HEK293T (cell line): ENCODE results near the gene MESD.

Source experiments
- ARNT ChIP-seq: fragments of 450-650 bp; IDR thresholded peaks from 2 replicates; pipeline ENCODE4 v1.6.1; 2017; ENCODE audit warnings: mild to moderate bottlenecking
- BHLHE40 ChIP-seq: fragments of 450-650 bp; IDR thresholded peaks from 2 replicates; pipeline ENCODE4 v1.6.1; 2016; ENCODE audit warnings: mild to moderate bottlenecking, moderate library complexity, borderline replicate concordance
- CTBP1 ChIP-seq: fragments of 450-650 bp; IDR thresholded peaks from 2 replicates; pipeline ENCODE4 v1.6.1; 2016; ENCODE audit warnings: borderline replicate concordance
- ELF4 ChIP-seq: fragments of 450-650 bp; IDR thresholded peaks from 2 replicates; pipeline ENCODE4 v1.6.1; 2017; ENCODE audit warnings: antibody characterized with exemption
- FOXA1 ChIP-seq: fragments of 450-650 bp; IDR thresholded peaks from 2 replicates; pipeline ENCODE4 v1.6.1; 2016; ENCODE audit warnings: mild to moderate bottlenecking
- FOXK2 ChIP-seq: fragments of 450-650 bp; IDR thresholded peaks from 2 replicates; pipeline ENCODE4 v1.6.1; 2016; ENCODE audit warnings: mild to moderate bottlenecking
- FOXM1 ChIP-seq: fragments of 450-650 bp; IDR thresholded peaks from 2 replicates; pipeline ENCODE4 v1.6.1; 2017; ENCODE audit warnings: mild to moderate bottlenecking, borderline replicate concordance
- L3MBTL2 ChIP-seq: fragments of 450-650 bp; conservative IDR thresholded peaks from 2 replicates; pipeline ENCODE4 v1.6.1; 2016; ENCODE audit warnings: mild to moderate bottlenecking
- LEF1 ChIP-seq: fragments of 450-650 bp; IDR thresholded peaks from 2 replicates; pipeline ENCODE4 v1.6.1; 2017; ENCODE audit warnings: mild to moderate bottlenecking, borderline replicate concordance
- NFRKB ChIP-seq: fragments of 450-650 bp; IDR thresholded peaks from 2 replicates; pipeline ENCODE4 v1.6.1; 2016; ENCODE audit warnings: mild to moderate bottlenecking, moderate library complexity
- SP1 ChIP-seq: fragments of 450-650 bp; IDR thresholded peaks from 2 replicates; pipeline ENCODE4 v1.6.1; 2017
- SUZ12 ChIP-seq: fragments of 450-650 bp; IDR thresholded peaks from 2 replicates; pipeline ENCODE4 v1.6.1; 2016; ENCODE audit warnings: mild to moderate bottlenecking
- ZNF384 ChIP-seq: fragments of 450-650 bp; IDR thresholded peaks from 2 replicates; pipeline ENCODE4 v1.6.1; 2016
- TF ChIP-seq, protein P1 (sequence below): fragments of 450-650 bp; IDR thresholded peaks from 2 replicates; pipeline ENCODE4 v1.6.1; 2016

DNA sequence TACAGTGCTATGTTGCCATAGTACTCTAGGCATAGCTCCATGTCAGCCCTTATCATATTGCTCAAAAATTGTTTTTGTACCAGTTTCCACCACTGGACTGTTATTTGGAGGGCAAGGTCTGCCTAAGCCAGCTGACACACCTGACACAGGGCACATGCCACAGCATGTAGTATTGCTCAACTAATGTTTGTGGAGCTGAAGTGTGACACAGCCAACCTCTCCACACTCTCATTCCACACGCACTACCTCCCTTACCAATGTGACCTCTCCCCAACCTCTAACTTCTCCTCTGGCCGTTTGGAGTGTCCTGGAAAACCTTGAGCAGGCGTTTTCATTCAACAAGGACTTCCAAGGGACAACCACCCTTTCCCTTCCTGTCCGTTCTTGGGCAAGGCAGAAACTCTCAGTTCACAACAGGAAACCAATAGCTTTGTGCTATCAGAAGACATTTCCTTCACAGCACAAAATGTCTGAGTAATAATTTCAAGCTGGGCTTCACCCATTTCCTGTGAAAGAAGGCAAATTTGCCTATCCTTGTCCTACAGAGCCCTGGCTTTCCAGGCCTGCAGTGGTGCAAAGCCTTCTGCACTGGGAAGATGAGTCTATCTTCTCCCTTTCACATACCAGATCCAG lies 49.5 kb upstream of the MESD start:
- TF ChIP-seq FOXM1 (no peak), NFRKB (no peak), ELF4 (no peak), FOXK2 (no peak), SP1 (no peak), FOXA1 (no peak), ZNF384 (no peak), LEF1 (no peak), SUZ12 (no peak), CTBP1 (no peak), BHLHE40 (no peak), ARNT (no peak), L3MBTL2 (no peak)
- TF ChIP-seq, protein P1, sequence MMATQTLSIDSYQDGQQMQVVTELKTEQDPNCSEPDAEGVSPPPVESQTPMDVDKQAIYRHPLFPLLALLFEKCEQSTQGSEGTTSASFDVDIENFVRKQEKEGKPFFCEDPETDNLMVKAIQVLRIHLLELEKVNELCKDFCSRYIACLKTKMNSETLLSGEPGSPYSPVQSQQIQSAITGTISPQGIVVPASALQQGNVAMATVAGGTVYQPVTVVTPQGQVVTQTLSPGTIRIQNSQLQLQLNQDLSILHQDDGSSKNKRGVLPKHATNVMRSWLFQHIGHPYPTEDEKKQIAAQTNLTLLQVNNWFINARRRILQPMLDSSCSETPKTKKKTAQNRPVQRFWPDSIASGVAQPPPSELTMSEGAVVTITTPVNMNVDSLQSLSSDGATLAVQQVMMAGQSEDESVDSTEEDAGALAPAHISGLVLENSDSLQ, result no peak
